ENCODE results near the gene SLC25A25.

SLC25A25 gene

DNA sequence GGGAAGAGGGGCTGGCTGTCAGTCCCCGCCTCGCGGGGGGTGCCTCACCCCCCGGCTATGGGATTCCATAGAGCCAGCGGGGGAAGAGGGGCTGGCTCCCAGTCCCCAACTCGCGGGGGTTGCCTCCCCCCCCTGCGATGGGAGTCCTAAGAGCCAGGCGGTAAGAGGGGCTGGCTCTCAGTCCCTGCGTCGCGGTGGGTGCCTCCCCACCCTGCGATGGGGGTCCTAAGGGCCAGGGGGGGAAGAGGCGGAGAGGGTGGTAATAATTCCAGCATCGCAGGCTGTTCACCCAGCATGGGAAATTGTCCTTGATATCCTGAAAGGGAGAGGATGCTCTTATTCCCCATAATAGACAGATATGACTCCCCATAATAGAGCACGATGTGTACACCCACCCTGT, 71.6 kb downstream of the SLC25A25 start:
- FAIRE-seq: no peak
- no peak for DNase-seq (ENCODE audit: extremely low spot score, insufficient read length, low read depth)

DNA sequence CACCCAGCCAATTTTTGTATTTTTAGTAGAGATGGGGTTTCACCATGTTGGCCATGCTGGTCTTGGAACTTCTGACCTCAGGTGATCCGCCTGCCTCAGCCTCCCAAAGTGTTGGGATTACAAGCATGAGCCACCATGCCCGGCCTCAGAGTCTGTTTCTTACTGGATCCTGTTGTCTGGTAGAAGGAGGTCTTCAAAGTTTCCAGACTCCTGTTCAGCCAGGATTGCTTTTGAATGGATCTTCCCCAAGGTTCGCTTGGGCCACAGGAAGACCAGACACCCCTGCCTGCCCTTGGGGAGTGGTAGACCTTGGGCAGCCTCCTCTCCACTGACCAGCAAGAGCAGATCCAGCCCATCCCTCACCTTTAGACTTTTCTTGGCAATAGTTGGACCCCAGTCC, 73.6 kb downstream of the SLC25A25 start:
- FAIRE-seq (no peak), DNase-seq (ENCODE audit: extremely low spot score, insufficient read length, low read depth) (no peak)

DNA sequence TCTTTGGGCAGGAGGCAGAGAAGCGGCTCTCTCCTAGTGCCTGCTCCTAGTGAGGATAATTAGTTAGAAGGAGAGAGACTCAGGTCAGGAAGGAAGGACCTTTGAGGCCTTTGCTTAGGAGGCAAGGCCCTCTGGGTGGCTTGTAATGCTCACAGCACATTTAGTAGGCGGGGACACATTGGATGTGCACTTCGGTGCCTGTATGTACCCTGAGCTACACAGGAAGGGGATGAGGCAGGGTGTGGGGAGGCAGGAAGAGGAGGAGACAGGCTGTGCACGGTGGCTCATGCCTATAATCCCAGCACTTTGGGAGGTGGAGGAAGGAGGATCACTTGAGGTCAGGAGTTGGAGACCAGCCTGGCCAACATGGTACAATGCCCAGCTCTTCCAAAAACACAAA, 74.0 kb downstream of the SLC25A25 start:
- no peak for DNase-seq (ENCODE audit: extremely low spot score, insufficient read length, low read depth)
- no peak for FAIRE-seq

DNA sequence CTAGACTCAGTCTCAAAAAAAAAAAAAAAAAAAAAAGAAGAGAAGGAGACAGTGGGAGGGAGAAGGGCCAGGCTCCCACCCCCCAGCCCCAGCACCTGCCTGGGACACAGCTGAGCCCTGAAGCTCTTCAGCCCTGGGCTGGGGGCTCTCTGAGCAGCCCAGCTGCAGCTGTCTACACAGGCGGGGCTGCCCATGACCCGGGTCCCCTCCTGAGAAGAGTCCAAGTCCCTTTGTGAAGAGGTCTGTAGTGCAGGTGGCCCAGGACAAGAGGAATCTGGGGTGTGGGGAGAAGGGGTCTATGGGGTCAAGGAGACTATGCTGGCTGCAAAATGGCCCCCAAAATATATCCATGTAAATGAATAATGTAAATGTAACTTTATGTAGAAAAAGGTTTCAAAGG, 74.6 kb downstream of the SLC25A25 start:
- DNase-seq (ENCODE audit: extremely low spot score, insufficient read length, low read depth) (no peak), FAIRE-seq (no peak)

DNA sequence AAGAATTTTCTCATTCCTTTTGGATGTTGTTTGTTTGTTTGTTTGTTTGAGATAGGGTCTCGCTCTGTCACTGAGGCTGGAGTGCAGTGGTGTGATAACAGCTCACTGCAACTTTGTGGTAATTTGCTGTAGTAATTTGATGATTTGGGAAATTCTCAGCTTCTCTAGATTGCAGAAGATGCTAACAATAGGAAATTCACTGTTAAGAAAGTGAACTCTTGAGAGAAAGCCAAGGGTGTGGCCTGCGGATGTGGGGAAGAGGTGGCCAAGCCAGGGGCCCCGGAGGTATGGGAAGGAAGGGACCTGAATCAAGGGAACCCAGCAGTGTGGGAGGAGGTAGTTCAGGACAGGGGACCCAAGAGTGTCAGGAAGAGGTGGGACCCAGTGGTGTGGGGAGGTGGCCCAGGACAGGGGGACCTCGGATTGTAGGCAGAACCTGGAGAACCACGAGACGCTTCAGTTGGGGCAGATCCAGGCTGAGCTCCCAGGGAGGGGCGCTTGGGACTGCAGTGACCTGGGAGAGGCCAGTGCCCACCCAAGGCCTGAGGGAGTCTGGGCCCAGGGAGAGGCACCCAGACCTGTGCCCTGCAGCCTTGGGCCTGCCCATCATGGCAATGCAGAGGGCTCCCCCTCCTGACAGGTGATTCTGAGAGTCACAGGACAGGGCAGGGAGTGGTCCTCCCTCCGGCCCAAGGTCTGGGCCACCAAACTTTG, 75.7 kb downstream of the SLC25A25 start:
- DNase-seq (ENCODE audit: extremely low spot score, insufficient read length, low read depth): no peak
- FAIRE-seq: no peak

DNA sequence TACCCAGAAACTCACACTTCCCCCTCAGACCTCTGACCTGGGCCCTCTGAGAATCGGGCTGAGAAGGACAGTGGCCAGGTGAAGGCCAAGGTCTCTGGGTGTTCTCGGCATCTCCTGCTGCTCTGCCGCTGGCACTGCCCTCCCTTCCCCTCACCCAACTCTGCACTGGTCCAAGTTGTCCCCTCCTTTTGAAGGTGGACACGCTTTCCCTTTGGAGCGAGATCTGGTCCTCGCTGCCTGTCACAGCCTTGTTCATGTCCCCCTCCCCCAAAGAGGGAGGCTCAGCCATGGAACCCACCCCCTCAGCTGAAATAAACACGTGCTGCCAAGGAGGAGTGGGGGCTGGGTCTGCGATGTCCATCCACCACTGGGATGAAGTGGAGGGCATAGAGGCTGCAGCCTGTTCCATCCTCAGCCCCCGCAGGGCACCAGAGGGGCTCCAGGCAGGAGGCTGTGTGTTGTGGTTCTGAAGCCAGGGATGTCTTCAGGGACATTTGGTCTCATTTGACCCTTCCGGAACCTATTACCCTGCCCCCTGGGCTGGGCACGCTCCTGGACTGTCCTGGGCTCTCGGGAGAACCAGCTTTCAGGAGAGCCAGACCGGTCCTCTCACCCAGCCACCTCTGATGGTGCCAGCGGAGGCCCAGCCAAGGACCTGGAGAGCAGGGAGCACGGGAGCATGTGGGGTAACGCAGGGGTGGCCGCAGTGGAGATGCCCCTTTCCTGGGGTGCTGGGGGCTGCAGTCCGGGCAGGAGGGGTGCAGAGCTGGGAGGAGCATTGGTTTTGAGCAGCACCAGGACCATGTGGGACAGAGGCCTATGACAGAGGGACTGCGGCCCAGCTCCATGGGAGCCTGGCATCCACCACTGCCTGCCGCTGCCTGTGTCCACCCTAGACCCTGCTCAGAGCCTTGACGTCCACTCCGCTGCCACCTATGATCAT, 76.5 kb downstream of the SLC25A25 start:
- DNase-seq (ENCODE audit: extremely low spot score, insufficient read length, low read depth): no peak
- no peak for FAIRE-seq

DNA sequence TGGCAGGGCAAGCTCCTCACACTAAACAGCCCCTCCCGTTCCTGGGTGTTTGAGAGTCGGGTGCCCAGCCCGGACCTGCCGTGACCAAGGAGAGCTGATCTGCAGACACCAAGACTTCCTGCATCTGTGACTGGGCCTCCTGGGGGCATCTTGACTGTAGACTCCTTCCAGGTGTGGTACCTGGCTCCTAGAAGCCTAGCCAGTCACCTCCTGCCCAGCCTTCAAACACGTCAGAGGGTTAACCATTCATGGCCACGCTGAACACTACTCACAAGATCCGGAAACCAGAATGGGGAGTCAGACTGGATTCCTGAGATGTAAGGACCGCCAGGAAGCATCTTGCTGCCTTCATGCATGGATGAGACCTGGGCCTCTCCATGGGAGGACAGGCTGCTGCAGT, 77.5 kb downstream of the SLC25A25 start:
- DNase-seq (ENCODE audit: extremely low spot score, insufficient read length, low read depth) (no peak), FAIRE-seq (no peak)

DNA sequence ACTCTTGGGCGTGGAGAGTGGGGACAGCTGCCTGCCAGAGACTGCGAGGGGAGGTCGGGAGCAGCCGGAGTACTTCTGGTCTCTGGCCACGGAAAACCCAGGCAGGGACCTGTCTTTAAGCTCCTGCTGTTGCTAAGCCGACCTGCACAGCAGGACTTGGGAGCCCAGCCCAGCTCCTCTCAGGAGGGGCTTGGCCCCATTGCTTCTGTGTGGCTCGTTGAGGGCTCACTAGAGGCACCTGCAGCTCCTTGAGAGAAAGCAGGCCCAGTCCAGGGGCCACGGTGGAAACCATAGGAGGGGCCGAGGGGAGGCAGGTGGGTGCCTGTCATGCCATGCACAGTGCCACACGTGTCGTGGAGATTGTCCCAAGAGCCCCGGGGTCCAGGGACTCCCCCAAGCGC, 77.9 kb downstream of the SLC25A25 start:
- no peak for FAIRE-seq
- DNase-seq (ENCODE audit: extremely low spot score, insufficient read length, low read depth): no peak

DNA sequence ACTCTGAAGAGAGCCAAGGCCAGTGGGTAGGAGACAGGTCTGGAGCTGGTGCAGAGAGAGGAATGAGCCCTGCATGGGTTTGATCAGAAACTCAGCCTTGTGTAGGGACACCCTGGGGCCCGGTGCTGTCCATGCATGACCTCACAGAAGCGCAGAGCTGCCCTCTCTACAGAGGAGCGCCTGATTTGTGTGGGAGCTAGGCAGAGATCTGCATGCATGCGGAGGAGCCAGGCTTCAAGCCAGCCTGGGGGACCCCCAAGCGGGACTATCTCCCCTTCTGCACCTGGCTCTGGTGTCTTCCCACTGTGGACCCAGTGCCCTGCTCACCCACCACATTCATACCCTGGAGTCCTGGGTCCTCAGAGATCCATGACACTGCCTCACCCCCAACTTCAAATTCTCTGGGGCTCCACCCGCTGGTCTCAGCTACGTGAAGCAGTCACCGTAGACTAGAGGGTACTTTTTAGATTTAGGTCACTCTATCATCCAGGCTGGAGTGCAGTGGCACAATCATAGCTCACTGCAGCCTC, 78.6 kb downstream of the SLC25A25 start:
- DNase-seq (ENCODE audit: extremely low spot score, insufficient read length, low read depth) (no peak), FAIRE-seq (no peak)

DNA sequence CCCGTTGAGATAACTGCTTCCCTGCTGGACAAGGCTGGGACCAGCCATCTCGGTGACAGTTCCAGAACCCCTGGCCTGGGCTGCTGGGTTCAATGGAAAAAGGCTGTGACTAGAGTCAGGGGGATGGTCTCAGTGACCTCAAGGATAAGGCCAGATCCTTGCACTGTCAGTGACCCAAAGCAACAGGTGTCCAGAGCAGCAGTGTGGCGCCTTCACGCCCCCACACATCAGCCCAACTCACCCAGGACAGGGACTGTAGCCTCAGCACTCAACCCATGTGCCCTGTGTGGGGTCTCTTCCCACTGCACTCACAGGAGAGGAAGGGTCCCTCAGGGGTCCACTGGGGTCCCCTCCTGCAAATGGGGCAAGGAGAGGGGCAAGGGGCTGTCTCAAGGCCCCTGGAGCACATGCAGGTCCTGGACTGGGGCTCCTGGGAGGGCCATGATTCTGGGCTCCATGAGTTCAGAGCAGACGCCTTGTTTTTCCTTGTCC, 80.5 kb downstream of the SLC25A25 start:
- DNase-seq (ENCODE audit: extremely low spot score, insufficient read length, low read depth) (no peak), FAIRE-seq (no peak)

DNA sequence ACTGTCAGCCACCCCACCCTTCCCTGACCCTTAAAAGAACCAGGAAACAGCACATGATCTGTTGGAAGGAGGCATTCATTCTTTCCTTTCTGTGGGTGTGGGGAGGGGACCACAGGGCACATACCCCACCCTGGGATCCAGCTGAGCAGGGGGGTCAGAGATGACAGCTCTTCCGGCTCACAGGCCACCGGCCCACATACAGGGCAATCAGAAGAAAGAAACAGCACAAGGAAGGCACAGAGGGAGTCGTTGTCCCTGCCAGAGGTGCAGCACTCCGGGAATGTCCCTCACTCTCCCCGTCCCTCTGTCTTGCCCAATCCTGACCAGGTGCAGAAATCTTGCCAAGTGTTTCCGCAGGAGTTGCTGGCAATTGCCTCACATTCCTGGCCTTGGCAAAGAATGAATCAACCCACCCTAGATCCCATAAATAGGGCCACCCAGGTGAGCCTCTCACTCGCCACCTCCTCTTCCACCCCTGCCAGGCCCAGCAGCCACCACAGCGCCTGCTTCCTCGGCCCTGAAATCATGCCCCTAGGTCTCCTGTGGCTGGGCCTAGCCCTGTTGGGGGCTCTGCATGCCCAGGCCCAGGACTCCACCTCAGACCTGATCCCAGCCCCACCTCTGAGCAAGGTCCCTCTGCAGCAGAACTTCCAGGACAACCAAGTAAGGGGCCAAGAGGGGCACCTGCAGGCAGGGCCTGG, 81.1 kb downstream of the SLC25A25 start, which contains the start of gene LCN2:
LCN2 (plus strand) TSS at position 453 of the 701 bp plus-strand sequence; CDS start at position 526, 73 bp downstream.
- FAIRE-seq (no peak), DNase-seq (ENCODE audit: extremely low spot score, insufficient read length, low read depth) (no peak)

DNA sequence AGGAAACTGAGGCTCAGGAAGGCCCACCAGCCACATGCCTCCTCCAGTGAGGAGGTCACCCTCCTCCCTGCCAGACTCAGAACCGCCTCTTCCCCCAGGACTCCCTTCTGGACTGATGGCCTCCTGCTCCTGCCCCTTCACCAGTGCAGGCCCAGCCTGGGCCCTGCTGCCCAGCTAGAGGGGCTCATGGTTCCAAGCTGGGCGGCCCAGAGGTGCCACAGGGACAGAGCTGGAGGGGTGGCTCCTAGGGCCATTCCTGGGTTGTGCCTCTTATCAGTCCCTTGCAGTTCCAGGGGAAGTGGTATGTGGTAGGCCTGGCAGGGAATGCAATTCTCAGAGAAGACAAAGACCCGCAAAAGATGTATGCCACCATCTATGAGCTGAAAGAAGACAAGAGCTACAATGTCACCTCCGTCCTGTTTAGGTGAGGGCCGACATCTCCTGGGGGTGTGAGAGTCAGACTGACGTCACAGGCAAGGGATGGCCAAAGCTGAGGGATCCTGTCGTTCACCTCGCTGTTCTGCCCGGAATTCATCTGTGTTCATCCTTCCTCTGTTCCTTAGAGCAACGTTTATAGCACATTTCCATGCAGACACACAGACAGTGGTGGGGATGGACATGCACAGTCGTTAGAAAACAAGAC, 82.0 kb downstream of the SLC25A25 start:
- DNase-seq (ENCODE audit: extremely low spot score, insufficient read length, low read depth) (no peak), FAIRE-seq (no peak)

DNA sequence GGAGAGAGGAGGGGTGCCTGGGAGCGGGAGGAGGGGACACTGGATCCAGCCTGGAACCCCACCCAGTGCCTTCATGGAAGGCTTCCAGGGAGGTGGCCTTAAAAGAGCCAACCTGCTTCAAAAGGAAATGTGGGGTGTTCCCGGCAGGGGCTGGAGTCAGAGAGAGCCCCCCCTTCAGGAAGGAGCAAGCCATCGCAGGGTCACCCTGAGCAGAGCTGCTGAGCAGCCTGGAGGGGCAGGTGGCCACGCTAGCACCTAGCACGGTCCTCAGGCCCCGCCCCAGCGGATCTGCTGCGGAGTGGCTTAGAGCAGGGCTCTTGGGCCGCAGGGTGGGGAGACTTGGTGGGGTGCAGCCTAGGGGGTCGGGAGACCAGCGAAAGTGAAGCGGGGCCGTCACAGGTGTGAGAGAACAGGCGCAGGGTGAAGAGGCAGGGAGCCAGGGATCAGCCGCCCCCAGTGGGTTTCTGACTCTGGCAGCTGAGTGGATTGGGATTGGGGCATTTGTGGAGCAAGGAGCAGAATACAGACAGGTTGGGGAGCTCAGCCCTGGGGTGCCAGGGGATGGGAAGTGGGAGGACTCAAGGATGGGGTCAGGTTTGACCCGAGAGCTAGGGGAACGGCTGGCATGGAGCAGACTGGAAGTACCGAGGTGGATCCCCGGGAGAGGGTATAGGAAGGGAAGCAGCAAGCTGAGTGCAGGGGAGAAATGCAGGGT, 82.7 kb downstream of the SLC25A25 start:
- DNase-seq (ENCODE audit: extremely low spot score, insufficient read length, low read depth): no peak
- FAIRE-seq: no peak

DNA sequence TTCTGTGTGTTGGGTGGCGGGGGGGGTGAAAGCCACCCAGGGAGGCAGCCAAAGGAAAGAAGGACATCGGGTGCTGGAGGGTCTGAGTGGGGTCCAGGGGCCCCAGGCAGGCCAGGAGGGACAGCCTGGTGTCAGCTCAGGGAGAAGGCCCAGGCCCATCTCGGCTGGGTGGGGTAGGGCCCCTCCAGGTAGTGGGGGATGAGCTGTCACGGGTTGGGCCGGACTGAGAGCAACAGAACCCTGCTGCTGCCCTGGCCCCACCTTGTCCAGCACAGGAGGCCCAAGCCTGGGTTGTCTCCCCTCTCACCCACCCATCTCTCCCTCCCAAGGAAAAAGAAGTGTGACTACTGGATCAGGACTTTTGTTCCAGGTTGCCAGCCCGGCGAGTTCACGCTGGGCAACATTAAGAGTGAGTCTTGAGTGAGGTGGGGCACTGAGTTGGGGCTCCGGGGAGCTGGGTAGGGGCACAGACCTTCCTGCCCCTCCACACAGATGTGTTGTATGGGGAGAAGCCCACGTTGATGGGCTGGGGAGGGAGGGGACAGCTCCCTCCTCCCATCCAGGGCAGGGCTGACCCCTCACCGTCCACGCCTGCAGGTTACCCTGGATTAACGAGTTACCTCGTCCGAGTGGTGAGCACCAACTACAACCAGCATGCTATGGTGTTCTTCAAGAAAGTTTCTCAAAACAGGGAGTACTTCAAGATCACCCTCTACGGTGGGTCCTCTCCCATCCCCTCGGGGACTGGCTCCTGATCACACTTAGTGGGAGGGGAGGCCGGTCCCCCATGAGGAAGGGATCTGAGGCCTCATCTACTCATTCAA, 83.5 kb downstream of the SLC25A25 start:
- no peak for DNase-seq (ENCODE audit: extremely low spot score, insufficient read length, low read depth)
- FAIRE-seq: no peak

DNA sequence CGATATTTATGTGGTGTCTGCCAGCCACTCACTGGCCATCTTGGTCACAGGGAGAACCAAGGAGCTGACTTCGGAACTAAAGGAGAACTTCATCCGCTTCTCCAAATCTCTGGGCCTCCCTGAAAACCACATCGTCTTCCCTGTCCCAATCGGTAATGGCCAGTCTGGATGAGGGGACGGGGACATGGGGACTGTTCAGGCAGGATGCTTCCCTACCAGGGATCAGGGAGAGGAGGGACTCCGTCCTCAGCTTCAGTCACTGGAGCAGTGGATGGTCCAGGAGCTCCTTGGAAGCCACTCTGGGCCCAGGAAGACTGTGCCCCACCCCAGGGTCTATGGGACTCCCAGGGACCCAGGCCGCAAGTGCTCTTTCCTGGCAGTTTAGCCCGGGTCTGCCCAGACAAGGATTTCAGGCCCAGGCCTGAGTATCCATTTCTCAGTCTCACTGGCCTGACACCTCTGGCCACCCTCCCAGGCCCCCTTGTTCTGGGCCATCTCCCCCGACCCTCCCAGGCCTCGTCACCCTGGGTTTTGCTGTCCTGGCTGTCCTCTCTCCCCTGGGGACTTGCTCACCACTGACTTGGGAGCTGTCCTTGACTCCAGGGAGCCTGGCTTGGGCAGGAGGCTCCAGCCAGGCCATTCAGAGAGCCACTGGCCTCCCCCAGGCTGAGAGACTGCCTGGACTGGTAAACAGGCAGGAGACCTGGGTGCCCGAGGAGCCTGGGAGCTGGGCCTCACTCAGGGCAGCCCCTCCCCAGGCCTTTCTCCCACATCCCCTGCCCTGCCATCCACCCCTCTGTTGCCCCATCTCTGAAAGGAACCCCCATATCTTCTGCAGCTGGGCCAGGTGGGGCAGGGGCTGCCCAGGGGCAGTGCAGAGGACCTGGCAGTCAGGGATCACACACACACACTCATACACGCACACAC, 84.4 kb downstream of the SLC25A25 start:
- DNase-seq (ENCODE audit: extremely low spot score, insufficient read length, low read depth): no peak
- FAIRE-seq: no peak

DNA sequence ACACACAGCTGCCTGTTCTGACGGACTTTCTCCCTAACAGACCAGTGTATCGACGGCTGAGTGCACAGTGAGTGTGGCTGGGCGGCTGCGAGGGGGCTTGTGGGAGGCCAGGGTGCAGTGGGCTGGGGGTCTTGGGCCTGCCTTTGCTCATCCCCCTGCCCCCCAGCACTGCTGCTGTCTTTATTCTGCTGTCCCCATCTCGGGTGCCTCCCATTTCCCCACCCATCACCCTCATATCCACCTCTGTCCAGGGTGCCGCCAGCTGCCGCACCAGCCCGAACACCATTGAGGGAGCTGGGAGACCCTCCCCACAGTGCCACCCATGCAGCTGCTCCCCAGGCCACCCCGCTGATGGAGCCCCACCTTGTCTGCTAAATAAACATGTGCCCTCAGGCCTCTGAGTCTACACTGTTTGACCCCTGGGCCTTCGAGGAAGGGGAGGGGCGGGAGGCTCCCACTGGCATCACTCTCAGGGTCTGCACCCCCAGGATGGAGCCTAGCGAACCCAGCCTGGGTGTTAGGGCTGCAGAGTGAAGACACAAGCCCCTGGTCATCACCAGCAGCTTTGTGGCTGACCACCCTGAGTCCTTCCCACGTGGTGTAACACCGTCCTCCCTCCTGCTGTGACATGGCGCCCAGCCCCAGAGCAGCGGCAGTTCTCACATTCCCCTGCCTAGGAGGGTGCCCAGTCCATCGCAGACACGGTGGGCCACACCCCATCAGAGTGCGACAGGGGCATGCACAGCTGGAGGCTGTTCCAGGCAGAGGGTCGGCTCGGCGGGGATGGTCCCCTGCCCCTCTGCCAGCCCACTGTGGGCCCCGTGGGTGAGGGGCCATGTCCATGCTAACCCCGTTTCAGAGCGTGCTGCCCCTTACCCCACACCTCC, 85.3 kb downstream of the SLC25A25 start:
- FAIRE-seq (no peak), DNase-seq (ENCODE audit: extremely low spot score, insufficient read length, low read depth) (no peak)
